GM18526 (cell line): ENCODE results near the gene NHS.

ENCODE experiments used
- POLR2A ChIP-seq: IDR thresholded peaks from 3 replicates; pipeline ENCODE4 v1.6.1; 2011; ENCODE audit not compliant: insufficient read length; ENCODE audit errors: extremely low read depth

Gene NHS

GRCh38 chrX:17462881-17463280 lies 87.9 kb downstream of the NHS start:
- no peak for TF ChIP-seq POLR2A

DNA sequence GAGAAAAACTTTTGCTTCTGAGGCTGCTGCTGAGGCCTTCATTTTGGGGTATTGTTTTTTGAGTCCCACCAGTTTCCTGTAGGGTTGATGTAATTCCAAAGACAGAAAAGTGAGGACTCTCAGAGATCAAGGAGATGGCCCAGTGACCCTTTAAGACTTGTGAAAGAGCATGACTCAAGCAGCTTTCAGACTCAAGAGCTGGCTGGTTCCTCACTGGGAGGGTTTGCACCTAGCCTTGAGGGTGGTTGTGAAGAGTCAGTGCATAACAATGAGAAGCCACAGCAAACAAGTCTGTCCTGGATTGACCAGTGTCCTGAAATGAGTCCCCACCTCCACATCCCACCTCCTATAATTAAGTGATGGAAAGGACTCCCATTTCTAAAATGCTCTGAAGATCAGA lies 89.2 kb downstream of the NHS start:
- TF ChIP-seq POLR2A = no peak

GRCh38 chrX:17465201-17465600 lies 90.2 kb downstream of the NHS start:
- no peak for TF ChIP-seq POLR2A

DNA sequence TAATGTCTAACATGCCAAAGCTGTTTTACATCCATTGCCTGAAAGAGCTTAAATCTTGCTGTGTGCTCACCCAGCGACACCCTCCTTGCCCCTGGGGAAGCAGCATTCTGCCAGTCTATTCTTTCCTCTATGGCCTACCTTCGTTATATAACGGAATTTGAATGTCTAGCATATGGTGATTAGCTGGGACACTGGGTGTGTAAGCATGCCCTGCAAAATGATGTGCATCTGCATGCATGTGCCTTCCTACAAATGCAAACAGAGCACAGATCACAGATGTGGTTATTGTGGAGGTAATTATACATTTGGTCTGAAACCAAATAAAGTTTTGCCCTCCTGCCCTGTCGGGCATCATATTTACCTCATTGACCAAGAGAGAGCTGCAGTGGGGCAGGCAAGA lies 90.8 kb downstream of the NHS start:
- no peak for TF ChIP-seq POLR2A

GRCh38 chrX:17470136-17470535 lies 95.1 kb downstream of the NHS start:
- no peak for TF ChIP-seq POLR2A

- no peak for TF ChIP-seq POLR2A
Observed at GRCh38 chrX:17471121-17471520, 96.1 kb downstream of the NHS start.

DNA sequence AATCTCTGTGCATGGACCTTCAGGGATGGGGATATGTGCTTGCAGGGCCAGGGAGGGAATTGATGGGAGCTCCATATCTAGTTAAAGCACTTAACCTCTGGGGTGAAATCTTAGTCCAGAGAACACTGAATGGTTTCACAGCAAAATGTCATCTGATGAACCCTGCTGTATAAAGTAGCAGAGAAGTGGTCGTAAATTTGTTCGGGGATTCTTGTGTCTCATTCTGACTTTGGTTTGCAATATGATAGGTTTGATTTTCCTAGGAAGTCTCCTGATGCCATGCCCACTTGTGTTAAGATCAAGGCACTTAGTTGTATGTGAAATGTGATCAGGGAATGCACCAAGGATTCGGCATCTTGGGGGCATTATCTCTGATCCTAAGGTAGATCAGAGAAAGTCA lies 96.9 kb downstream of the NHS start:
- TF ChIP-seq POLR2A = no peak

GRCh38 chrX:17472424-17472823 lies 97.4 kb downstream of the NHS start:
- TF ChIP-seq POLR2A = no peak

- TF ChIP-seq POLR2A = no peak
Observed at GRCh38 chrX:17473021-17473420, 98.0 kb downstream of the NHS start.

DNA sequence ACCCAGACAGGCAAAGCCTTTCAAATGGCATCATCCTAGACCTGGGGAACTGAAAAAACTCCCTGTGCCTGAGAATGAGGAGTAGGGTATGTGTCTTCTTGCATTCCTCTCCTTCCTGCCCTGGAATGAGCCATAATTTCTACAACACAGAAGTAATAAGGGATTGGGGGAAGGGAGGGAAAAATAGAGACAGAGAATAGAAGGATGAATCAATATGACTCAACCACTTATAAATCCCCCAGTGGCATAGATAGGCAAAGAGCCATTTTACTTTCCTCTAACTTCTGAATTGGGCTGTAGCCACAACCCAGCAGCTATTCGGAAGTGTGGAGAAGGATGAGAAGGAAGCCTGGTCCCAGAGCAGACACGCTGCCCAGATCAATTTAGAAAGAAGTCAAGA lies 99.9 kb downstream of the NHS start:
- no peak for TF ChIP-seq POLR2A

DNA sequence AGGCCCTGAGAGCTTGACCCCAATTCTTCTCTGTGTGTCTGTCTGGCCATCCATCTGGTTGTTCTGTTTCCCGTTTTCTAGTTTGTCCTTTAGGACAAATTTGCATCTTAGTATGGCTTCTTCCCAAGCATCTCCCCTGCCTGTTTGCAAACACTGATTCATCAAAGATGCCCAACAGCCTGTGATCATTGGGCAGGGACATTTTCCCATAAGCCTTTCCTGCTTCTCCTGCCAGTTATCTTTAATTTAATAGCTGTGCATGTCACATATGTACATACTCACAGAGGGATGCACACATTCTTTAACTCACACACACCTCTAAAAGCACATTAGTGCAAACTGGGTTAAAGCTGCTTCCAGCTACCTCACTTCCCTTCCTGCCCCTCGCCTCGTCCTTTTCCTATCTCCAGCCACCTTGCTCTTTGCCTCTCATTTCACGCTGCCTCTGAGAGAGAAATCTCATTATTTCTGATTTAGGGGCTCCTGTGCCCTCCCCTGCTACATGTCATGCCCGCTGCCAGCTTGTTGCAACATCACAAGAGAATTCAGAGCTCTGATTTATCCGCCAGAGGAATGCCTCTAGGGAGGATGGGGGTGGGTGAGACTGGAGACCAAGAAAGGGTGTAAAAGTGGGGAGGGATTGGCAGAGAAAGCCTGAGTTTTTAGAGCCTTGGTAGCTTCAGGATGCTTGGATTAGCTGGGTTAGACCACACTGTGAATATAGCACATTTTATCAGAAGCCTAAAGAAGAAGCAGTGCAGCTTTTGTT lies 100.6 kb downstream of the NHS start:
- no peak for TF ChIP-seq POLR2A

GRCh38 chrX:17476411-17476810 lies 101.4 kb downstream of the NHS start:
- TF ChIP-seq POLR2A = no peak

DNA sequence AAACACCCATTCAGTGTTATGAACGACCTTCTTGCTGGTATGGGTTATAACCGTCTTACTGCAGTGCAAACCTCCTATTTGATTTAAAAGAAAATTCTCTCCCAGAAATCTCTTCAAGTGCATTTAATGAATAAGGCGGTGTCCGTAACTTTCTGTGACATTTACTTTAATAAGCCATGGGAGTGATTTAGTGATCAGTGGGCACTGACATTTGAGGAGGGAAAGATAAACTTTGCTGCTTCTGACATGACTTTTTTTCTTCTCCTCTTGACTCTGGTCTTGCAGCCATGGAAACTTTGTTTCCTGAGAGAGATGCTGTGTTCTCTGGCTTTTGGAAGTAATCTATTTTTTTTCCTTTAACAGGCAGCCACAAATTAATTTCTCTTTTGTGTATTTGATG lies 106.1 kb downstream of the NHS start:
- TF ChIP-seq POLR2A = no peak

DNA sequence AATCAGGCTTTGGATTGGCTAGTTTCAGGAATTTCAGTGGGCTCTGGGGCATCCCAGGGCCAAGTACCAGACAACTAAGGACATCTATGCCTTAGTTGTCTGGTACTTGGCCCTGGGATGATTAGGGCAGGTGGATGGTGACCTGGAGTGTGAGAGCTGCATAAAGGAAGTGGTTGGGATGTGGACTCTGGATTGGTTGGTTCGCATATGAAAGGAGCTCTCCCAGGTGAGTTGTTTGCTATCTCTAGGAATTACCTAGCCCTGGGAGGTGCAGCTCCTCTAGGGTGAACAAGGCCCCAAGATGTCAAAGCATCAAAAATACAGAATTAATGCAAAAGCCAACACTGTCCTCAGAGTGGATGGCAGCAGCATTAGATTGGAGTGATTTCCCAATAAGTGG lies 109.6 kb downstream of the NHS start:
- no peak for TF ChIP-seq POLR2A

DNA sequence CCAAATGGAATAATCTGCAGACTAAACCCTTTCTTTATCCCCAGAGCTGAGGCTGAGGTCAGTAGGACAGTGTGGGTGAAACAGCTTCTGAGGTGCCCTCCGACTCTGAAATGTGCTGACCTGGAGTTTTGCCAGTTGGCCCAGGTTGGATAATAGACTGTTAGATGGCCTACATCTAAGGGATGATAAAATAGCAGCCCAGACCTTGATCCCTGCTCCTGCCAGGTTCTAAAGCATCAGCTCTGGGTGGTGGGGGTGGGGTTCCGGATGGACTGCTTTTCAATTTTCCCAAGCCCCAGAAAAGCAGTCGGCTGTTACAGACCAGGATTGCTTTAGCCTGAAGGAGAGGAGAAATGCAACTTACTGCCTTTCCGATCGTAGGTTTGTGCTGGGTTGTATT lies 110.4 kb downstream of the NHS start:
- TF ChIP-seq POLR2A = no peak

DNA sequence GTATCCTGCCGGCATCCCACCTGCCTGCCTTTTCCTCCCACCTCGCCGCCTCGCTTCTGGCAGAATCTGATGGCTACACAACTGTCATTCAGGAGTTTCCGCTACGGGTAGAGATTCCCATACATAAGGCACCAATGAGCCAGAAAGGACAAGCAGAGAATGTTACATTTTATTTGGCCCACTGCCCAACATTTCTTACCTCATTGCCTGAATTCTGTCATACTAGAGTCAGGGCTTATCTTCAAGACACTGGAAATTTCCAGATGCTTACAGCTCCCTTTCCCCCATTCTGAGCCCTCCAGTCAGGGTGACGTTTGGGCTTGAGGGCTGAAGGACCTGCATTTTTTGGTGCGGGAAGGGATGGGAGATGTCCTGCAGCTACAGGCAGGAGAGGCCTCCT lies 113.0 kb downstream of the NHS start:
- TF ChIP-seq POLR2A = no peak

DNA sequence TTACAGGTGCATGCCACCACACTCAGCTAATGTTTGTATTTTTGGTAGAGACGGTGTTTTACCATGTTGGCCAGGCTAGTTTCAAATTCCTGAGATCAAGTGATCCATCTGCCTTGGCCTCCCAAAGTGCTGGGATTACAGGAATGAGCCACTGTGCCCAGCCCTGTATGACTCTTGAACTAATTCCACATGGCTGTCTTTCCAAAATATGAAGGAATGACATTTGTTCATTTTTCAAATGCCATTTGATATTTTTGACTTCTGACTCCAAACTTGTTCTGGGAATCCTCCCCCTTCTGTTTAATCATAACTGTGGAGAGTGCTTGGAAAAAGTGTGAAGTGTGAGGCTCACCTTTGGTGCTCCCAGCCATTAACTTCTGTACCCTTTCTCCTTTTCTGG lies 119.2 kb downstream of the NHS start:
- no peak for TF ChIP-seq POLR2A

GRCh38 chrX:17495052-17495451 lies 120.1 kb downstream of the NHS start:
- no peak for TF ChIP-seq POLR2A

GRCh38 chrX:17496407-17496806 lies 121.4 kb downstream of the NHS start:
- TF ChIP-seq POLR2A = no peak
